ENCODE results near the gene CORIN. TPM values are rescaled to one million over a fixed set of nuclear protein-coding genes. Genes with fewer than 3 reads are reported as not detected.

The CORIN gene
- total RNA-seq, 4 donors from 2014 or later, result 0.49 to 5.3 (median 4.4) TPM; not detected in 1

DNA sequence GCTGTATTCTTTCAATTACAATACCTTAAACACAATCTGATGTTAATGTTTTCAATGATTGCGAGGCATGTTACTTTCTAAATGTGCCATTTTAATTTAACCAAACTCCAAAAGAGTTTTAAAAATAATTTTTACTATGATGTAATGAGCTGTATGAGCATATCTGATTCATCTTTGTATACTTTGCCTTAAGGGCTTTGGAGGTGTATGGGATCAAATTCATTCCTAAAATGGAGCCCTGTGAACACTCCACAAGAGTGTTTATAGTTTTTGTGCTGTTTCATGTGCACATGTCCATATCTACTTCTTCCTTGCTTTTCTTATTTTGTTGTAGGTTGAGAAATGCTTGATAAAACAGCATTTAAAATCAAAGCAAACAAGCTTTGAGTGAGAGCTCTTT lies 270.4 kb downstream of the CORIN start:
- TF ChIP-seq, protein P1, sequence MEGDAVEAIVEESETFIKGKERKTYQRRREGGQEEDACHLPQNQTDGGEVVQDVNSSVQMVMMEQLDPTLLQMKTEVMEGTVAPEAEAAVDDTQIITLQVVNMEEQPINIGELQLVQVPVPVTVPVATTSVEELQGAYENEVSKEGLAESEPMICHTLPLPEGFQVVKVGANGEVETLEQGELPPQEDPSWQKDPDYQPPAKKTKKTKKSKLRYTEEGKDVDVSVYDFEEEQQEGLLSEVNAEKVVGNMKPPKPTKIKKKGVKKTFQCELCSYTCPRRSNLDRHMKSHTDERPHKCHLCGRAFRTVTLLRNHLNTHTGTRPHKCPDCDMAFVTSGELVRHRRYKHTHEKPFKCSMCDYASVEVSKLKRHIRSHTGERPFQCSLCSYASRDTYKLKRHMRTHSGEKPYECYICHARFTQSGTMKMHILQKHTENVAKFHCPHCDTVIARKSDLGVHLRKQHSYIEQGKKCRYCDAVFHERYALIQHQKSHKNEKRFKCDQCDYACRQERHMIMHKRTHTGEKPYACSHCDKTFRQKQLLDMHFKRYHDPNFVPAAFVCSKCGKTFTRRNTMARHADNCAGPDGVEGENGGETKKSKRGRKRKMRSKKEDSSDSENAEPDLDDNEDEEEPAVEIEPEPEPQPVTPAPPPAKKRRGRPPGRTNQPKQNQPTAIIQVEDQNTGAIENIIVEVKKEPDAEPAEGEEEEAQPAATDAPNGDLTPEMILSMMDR (IDR thresholded peaks at IDR 0.05; ENCODE audit: low read depth), result no peak

DNA sequence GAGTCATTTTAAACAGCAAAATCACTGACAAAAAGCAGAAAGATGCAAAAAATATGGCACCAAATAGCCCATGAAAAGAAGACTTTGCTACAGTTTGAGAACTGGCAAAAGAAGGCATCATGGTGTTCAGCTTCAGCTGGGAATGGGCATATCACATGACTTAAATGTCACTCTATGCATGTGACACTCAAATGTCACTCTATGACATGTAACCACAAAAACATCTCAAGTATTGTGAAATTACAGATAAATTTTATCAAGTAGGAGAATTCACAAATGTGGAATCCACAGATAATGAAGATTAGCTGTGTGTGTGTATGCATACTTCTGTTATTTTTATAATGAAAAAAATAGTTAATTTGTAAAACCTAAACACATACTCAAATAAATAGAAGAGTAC lies 270.9 kb downstream of the CORIN start:
- TF ChIP-seq, protein P1 (IDR thresholded peaks at IDR 0.05; ENCODE audit: low read depth), result no peak

DNA sequence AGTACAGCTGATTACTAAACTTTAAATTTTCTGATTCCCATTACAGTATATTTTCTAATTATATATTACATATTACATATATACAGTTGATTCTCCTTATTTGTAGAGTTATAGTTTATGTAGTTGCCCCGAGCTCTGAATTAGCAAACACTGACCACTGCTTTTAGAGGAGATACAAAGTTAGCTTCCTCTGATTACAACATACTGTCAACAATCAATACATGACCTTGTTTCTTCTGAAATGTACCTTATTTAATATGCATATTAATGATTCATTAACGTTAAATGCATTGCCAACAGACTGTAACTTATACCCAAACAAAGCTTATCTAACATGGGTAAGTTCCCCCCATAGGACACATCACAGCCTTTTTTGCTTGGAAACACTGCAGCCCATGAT lies 271.3 kb downstream of the CORIN start:
- TF ChIP-seq, protein P1 (IDR thresholded peaks at IDR 0.05; ENCODE audit: low read depth), result no peak

DNA sequence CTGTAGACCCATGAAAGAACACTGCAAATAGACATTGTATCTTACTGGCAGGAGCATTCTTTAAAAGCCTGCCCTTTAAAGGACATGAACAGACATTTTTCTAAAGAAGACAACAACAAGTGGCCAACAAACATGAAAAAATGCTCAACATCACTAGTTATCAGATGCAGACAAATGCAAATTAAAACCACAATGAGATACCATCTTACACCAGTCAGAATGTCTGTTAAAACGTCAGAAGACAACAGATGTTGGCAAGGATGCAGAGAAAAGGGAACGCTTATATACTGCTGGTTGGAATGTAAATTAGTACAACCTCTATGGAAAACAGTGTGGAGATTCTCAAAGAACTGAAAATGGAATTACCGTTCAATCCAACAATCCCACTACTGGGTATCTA lies 275.6 kb downstream of the CORIN start:
- TF ChIP-seq, protein P1 (IDR thresholded peaks at IDR 0.05; ENCODE audit: low read depth), result no peak

DNA sequence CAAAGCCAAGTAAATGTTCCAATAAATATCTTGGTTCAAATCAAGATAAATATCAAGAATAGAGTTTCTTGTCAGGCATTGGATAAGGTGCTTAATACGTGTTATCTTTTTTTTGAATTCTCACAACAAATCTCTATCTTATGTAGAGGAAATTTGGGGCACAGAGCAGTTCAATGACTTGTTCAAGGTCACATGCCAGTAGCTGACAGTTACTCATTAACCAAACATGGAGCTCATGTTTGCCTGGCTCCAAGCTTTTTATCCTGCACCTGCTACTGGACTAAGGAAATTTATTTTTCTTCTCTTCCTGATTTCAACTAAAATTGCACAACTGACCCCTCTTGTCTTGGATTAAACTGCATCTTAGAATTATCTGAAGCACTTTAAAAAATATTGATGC lies 276.5 kb downstream of the CORIN start:
- TF ChIP-seq, protein P1 (IDR thresholded peaks at IDR 0.05; ENCODE audit: low read depth), result no peak

DNA sequence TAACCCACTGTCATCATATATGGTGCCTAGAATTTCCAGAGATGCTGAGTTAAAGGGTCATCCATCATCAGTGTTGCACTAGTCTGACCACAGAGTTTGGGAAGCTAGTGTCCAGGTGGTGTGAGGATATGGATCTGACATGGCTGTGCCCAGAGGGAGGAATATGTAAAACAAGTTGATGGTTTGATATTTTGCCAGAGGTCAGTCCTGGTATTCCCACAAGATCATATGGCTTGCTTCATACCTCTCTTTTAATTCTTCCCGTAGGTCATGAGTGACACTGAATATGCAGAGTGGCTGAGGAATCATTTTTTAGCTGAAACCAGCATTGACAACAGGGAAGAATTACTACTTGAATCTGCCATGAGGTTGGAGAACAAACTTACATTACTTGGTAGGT lies 277.2 kb downstream of the CORIN start:
- TF ChIP-seq, protein P1 (IDR thresholded peaks at IDR 0.05; ENCODE audit: low read depth), result no peak

DNA sequence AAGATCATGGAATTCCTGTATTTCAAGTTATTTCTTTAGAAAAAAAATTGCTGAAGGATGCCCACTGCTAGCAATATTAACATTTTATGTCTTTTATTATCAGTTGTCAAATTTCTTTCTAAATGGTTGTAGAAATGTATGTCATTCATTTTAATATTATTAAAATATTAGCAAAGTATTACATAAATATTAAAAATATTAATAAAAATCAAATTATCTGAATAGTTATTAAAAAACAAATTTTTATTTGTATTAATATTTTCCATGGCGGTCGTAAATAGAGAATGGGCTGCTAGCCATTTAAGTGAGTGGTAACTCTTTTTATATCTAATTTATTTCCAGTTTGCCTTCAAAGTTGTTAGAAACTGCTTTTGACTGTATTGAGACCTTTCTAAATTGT lies 280.6 kb downstream of the CORIN start:
- TF ChIP-seq, protein P1 (IDR thresholded peaks at IDR 0.05; ENCODE audit: low read depth), result no peak
